SIG-M5 treated with dmso at 0.1 percent for 504 hours (cell line): ENCODE results near the gene MPP1.

Source experiments
- DNase-seq: peaks from one replicate; lab custom pipeline; 2025; ENCODE audit not compliant: unreplicated experiment; lab: John Stamatoyannopoulos, UW

Gene MPP1

DNA sequence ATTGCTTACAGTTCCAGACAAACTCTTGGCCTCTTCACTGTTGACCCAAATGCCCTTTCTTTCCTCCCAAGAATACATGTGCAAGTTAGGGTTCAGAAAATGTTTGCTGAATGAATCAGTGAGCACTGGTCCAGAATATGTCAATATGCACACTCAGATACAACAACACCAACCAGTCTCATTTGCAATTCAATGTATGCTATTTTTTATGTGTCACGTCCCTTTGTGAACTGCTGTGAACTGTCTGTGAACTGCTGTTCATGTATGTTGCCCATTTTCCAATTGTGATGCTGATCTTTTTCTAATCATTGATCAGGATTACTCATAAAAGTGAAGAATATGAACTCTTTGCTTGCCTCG is 72.2 kb downstream of the MPP1 start:
- no peak for DNase-seq

DNA sequence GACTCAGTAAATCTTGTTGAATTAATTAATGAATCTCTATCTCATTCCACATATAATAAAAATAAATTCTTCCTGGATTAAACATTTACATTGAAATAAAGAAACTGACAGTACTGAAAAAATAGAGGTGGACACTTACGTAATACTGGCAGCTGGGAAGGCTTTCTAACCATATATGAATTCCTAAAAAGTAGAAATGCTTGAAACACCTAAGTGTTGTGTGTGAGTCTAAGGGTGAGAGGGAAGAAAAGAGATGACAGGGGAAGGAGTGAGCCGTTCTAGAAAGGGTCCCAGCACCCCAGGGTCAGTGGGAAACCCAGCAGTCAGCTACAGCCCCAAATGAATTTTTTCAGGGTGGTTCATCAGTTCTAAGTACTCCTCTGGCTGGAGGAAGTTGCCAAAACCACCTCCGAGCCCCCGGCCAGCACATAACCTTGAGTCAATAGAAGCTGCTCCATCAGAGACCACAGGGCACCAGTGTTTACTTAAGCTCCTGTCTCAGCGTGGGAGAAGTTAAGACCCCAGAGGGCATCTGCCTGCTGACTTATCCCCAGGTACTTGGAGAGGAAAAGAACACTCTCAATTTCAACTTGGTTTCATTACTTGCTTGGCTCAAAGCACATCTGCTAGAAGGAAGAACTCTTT is 72.7 kb downstream of the MPP1 start:
- DNase-seq, result peak; percentile 42

GRCh38 chrX:154731881-154732280 is 73.4 kb downstream of the MPP1 start:
- DNase-seq, result no peak

DNA sequence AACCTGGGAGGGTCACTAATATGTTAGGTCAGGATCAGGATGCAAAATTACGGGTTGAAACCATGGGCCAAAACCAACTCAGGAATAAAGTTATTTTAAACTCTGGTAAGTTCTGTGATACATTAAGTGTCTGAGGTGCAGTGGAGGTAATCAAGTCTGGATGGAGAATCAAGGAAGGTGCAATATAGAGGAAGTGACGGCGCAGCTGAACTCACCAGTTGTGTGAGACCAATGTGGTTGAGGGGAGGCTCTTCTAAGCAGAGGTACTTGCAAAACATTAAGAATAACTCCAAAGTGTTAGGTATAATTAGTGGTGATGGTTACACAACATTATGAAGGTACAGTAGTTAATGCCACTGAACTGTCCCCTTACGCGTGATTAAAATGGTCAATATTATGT is 74.1 kb downstream of the MPP1 start:
- DNase-seq, result no peak

DNA sequence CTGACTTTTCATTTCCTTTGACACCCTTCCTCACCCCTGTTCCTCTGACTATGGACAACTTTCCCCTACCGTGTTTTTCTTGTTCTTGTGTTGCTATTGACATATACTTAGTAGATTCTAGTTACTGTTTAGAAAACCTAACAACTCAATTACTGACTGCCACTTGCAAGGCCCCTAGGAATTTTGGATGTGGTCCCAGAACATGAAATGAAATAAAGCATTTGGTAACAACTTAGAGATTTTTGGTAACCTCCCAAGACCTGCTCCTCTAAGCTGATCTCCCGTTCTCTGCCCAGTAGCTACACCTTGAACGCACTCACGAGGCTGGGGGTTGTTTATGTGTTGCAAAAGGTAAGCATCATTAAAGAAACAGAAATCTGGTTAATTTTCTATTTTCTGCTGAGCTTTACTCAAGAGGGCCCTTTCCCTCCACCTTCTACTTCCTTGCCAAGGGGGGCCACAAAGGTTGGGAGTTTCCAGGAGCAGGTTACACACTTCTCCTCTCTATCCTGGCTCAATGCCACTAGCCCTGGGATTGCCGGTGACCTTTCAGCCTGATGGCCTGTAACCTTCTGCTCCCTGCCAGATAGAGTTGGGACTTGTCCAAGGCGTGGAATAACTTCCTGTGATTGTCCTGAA is 74.9 kb downstream of the MPP1 start:
- no peak for DNase-seq

DNA sequence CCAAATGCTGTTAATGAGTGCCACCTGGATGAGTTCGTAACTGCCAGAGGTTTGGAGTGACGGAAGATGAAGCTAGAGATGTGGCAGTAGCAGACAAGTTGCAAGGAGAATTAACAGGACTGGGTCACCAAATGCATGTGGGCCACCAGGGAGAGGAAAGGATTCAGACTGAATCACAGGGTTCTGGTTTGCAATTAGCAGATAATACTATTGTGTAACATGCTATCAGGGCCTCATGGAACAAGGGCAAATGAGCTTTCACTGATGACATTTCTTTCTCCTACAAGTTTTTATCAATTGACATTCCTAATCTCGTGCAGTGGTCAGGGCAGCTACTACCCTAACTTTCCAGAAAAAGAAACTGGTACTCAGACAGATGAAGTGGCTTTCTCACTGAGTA is 75.8 kb downstream of the MPP1 start:
- no peak for DNase-seq
